Prostate gland (tissue), 2 donors: ENCODE data around the gene MAOA.

ENCODE experiments used
- POLR2A ChIP-seq: fragments of 450-650 bp; IDR thresholded peaks from one replicate; pipeline ENCODE4 v1.6.1; 2016; ENCODE audit warnings: antibody characterized with exemption, mild to moderate bottlenecking
- POLR2AphosphoS5 ChIP-seq: sonication (generic); formaldehyde crosslinking; IDR thresholded peaks from one replicate; pipeline ENCODE4 v1.6.1; 2017; ENCODE audit warnings: antibody characterized with exemption
- TF ChIP-seq, protein P1 (sequence below), 4 experiments: fragments of 200-600 bp in 2 of 4; fragments of 450-650 bp in 2 of 4; sonication (generic) in 2 of 4; IDR thresholded peaks; 1 replicate in 3 of 4; 2 replicates in 1 of 4; pipeline ENCODE4 v1.5.1; 2016 to 2019; ENCODE audit warnings: antibody characterized with exemption in 4 of 4, mild to moderate bottlenecking in 2 of 4, moderate library complexity in 2 of 4

- no peak for TF ChIP-seq POLR2AphosphoS5
- TF ChIP-seq, protein P1, sequence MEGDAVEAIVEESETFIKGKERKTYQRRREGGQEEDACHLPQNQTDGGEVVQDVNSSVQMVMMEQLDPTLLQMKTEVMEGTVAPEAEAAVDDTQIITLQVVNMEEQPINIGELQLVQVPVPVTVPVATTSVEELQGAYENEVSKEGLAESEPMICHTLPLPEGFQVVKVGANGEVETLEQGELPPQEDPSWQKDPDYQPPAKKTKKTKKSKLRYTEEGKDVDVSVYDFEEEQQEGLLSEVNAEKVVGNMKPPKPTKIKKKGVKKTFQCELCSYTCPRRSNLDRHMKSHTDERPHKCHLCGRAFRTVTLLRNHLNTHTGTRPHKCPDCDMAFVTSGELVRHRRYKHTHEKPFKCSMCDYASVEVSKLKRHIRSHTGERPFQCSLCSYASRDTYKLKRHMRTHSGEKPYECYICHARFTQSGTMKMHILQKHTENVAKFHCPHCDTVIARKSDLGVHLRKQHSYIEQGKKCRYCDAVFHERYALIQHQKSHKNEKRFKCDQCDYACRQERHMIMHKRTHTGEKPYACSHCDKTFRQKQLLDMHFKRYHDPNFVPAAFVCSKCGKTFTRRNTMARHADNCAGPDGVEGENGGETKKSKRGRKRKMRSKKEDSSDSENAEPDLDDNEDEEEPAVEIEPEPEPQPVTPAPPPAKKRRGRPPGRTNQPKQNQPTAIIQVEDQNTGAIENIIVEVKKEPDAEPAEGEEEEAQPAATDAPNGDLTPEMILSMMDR (IDR thresholded peaks at IDR 0.05): no peak
- no peak for TF ChIP-seq POLR2A
These were observed 32.5 kb downstream of the MAOA start for GRCh38 chrX:43688586-43688985.
